GM13977 (cell line): Measurements from ENCODE around the gene IRX3.

ENCODE experiments used
- DNase-seq: peaks from one replicate; pipeline ENCODE4 v3.0.0; 2012; ENCODE audit warnings: low spot score
- in situ Hi-C: fragments of 300-500 bp; cut with MboI; formaldehyde crosslinking; loops from one replicate; pipeline ENCODE4 v1.12.0; 2022; ENCODE audit warnings: low sequenced_read_pairs, low pct_unique_long_range_greater_than_20kb, mixed read lengths, inconsistent platforms; ENCODE audit not compliant: unreplicated experiment
- TF ChIP-seq, protein P1 (sequence below): IDR thresholded peaks from 2 replicates; pipeline ENCODE4 v1.5.1; 2012; ENCODE audit warnings: mild to moderate bottlenecking, control low read depth; ENCODE audit not compliant: insufficient read depth; ENCODE audit errors: extremely low read depth, missing control alignments

Gene IRX3

DNA sequence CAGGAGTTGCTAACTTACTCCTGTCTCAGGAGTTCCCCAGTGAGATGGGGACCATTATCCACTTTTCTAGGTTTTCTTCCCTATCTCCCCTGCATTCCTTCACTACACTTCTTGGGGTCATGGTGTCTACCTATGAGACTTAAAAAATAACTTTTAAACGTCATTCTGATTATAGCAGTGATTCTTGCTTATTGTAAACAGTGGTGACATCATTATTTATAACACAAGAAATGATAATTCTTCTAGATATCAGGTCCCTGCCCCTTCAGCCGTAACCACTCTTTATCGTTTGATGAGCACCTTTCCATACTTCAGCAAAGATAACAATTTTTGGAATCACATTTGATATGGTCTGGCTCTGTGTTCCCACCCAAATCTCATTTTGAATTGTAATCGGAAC, 27.2 kb upstream of the IRX3 start:
- in situ Hi-C loops, result no loop called here
- TF ChIP-seq, protein P1, sequence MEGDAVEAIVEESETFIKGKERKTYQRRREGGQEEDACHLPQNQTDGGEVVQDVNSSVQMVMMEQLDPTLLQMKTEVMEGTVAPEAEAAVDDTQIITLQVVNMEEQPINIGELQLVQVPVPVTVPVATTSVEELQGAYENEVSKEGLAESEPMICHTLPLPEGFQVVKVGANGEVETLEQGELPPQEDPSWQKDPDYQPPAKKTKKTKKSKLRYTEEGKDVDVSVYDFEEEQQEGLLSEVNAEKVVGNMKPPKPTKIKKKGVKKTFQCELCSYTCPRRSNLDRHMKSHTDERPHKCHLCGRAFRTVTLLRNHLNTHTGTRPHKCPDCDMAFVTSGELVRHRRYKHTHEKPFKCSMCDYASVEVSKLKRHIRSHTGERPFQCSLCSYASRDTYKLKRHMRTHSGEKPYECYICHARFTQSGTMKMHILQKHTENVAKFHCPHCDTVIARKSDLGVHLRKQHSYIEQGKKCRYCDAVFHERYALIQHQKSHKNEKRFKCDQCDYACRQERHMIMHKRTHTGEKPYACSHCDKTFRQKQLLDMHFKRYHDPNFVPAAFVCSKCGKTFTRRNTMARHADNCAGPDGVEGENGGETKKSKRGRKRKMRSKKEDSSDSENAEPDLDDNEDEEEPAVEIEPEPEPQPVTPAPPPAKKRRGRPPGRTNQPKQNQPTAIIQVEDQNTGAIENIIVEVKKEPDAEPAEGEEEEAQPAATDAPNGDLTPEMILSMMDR, result no peak
- no peak for DNase-seq

DNA sequence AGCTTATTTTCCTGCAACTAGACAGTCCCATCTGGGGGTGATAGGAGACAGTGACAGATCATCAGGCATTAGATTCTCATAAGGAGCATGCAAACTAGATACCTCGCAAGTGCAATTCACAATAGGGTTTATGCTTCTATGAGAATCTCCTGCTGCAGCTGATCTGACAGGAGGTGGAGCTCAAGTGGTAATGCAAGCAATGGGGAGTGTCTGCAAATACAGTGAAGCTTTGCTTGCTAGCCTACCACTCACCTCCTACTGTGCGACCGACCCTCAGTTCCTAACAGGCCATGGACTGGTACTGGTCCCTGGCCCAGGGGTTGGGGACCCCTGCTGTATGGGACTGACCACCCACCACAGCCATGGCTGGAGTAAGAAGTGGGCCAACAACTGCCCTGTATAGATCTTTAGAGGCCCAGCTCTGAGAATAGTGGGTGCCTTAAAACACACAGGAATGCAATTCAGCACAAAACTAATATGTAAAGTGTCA, 26.0 kb upstream of the IRX3 start:
- in situ Hi-C loops, result no loop called here
- TF ChIP-seq, protein P1, result no peak
- DNase-seq, result no peak

- TF ChIP-seq, protein P1, result no peak
- DNase-seq, result no peak
- in situ Hi-C loops, result no loop called here
Observed at GRCh38 chr16:54309341-54309740, 22.8 kb upstream of the IRX3 start.

- no peak for DNase-seq
- in situ Hi-C loops, result no loop called here
- TF ChIP-seq, protein P1, result no peak
Observed at GRCh38 chr16:54305080-54305479, 18.5 kb upstream of the IRX3 start.

GRCh38 chr16:54303613-54304012, 17.0 kb upstream of the IRX3 start:
- in situ Hi-C loops, result no loop called here
- DNase-seq, result no peak
- TF ChIP-seq, protein P1, result no peak

- in situ Hi-C loops, result loop anchor here (25.0 kb wide), 2 partner anchors 640 to 735 kb away; partner anchors contain the start of gene IRX5
- TF ChIP-seq, protein P1, result no peak
Observed at GRCh38 chr16:54297154-54297553, 10.6 kb upstream of the IRX3 start.

GRCh38 chr16:54296543-54296942, 10.0 kb upstream of the IRX3 start:
- in situ Hi-C loops, result loop anchor here (25.0 kb wide), 2 partner anchors 641 to 734 kb away; partner anchors contain the start of gene IRX5
- DNase-seq, result no peak
- TF ChIP-seq, protein P1, result no peak

More at GRCh38 chr16:54297154-54297553, 10.6 kb upstream of the IRX3 start:
- DNase-seq, result no peak
